Measurements from ENCODE around the gene SEC14L2.

The SEC14L2 gene

GRCh38 chr22:30434843-30435242 lies 38.0 kb downstream of the SEC14L2 start:
- no peak for DNase-seq (ENCODE audit: extremely low spot score)
- ChIA-PET CTCF (interaction anchor here (0.6 kb wide), 1 partner anchor 61 kb away, joined by 4 read pairs; no protein-coding TSS in a partner anchor), POLR2A (no interaction called here)
- TF ChIP-seq L3MBTL2 (conservative IDR thresholded peaks at IDR 0.05) (no peak), ELF4 (IDR thresholded peaks at IDR 0.05) (no peak), LEF1 (IDR thresholded peaks at IDR 0.05; ENCODE audit: borderline replicate concordance) (no peak), CTBP1 (IDR thresholded peaks at IDR 0.05; ENCODE audit: borderline replicate concordance) (no peak), BHLHE40 (IDR thresholded peaks at IDR 0.05; ENCODE audit: borderline replicate concordance) (no peak), FOXM1 (IDR thresholded peaks at IDR 0.05; ENCODE audit: borderline replicate concordance) (no peak), SP1 (IDR thresholded peaks at IDR 0.05) (no peak), FOXA1 (IDR thresholded peaks at IDR 0.05) (no peak)

GRCh38 chr22:30435674-30436126 lies 38.9 kb downstream of the SEC14L2 start:
- no peak for DNase-seq (ENCODE audit: extremely low spot score)
- TF ChIP-seq TARDBP (IDR thresholded peaks at IDR 0.05) (no peak), ELF4 (IDR thresholded peaks at IDR 0.05) (0 out of 2 replicates have a peak, but pooled peaks have one; percentile 29), CTBP1 (IDR thresholded peaks at IDR 0.05; ENCODE audit: borderline replicate concordance) (no peak), HDGF (IDR thresholded peaks at IDR 0.05; ENCODE audit: borderline replicate concordance) (no peak), SP1 (IDR thresholded peaks at IDR 0.05) (no peak)
- POLR2A ChIA-PET: interaction anchor here (1.2 to 3.2 kb wide), 2 partner anchors 9 to 10 kb away, joined by 5 to 18 read pairs; partner anchors contain the start of gene MTFP1
- CTCF ChIA-PET: no interaction called here

GRCh38 chr22:30436196-30436595 lies 39.4 kb downstream of the SEC14L2 start:
- no peak for DNase-seq (ENCODE audit: extremely low spot score)
- no peak for TF ChIP-seq ELF4 (IDR thresholded peaks at IDR 0.05)
- CTCF ChIA-PET: interaction anchor here (1.1 kb wide), 1 partner anchor 13 kb away, joined by 4 read pairs; no protein-coding TSS in a partner anchor
- POLR2A ChIA-PET: interaction anchor here (1.2 to 3.2 kb wide), 2 partner anchors 9 to 10 kb away, joined by 5 to 18 read pairs; partner anchors contain the start of gene MTFP1

- POLR2A ChIA-PET: interaction anchor here (2.3 to 3.2 kb wide), 2 partner anchors 13 to 15 kb away, joined by 15 to 18 read pairs; partner anchors contain the start of gene MTFP1
- TF ChIP-seq TARDBP (IDR thresholded peaks at IDR 0.05) (no peak), CTBP1 (IDR thresholded peaks at IDR 0.05; ENCODE audit: borderline replicate concordance) (no peak), PKNOX1 (IDR thresholded peaks at IDR 0.05) (no peak), ARNT (IDR thresholded peaks at IDR 0.05) (no peak), FOXA1 (IDR thresholded peaks at IDR 0.05) (no peak), BHLHE40 (IDR thresholded peaks at IDR 0.05; ENCODE audit: borderline replicate concordance) (no peak), LEF1 (IDR thresholded peaks at IDR 0.05; ENCODE audit: borderline replicate concordance) (no peak), FOXK2 (IDR thresholded peaks at IDR 0.05) (no peak)
- CTCF ChIA-PET: no interaction called here
Observed at GRCh38 chr22:30438559-30438958, 41.7 kb downstream of the SEC14L2 start.

GRCh38 chr22:30439226-30439625 lies 42.4 kb downstream of the SEC14L2 start:
- POLR2A ChIA-PET: no interaction called here
- no peak for DNase-seq (ENCODE audit: extremely low spot score)
- CTCF ChIA-PET: no interaction called here
- TF ChIP-seq CTBP1 (IDR thresholded peaks at IDR 0.05; ENCODE audit: borderline replicate concordance) (no peak), SP1 (IDR thresholded peaks at IDR 0.05) (no peak), LEF1 (IDR thresholded peaks at IDR 0.05; ENCODE audit: borderline replicate concordance) (no peak), ARNT (IDR thresholded peaks at IDR 0.05) (no peak), ZNF384 (IDR thresholded peaks at IDR 0.05) (no peak), SUZ12 (IDR thresholded peaks at IDR 0.05) (no peak), NFRKB (IDR thresholded peaks at IDR 0.05) (no peak), HDGF (IDR thresholded peaks at IDR 0.05; ENCODE audit: borderline replicate concordance) (no peak), TARDBP (IDR thresholded peaks at IDR 0.05) (no peak)

More at GRCh38 chr22:30438559-30438958, 41.7 kb downstream of the SEC14L2 start:
- no peak for DNase-seq (ENCODE audit: extremely low spot score)

- POLR2A ChIA-PET: no interaction called here
- CTCF ChIA-PET: no interaction called here
- no peak for DNase-seq (ENCODE audit: extremely low spot score)
- no peak for TF ChIP-seq HDGF (IDR thresholded peaks at IDR 0.05; ENCODE audit: borderline replicate concordance)
- no peak for TF ChIP-seq FOXA1 (IDR thresholded peaks at IDR 0.05)
- TF ChIP-seq NFRKB (IDR thresholded peaks at IDR 0.05): no peak
- TF ChIP-seq FOXM1 (IDR thresholded peaks at IDR 0.05; ENCODE audit: borderline replicate concordance): no peak
- TF ChIP-seq SUZ12 (IDR thresholded peaks at IDR 0.05): no peak
- TF ChIP-seq BHLHE40 (IDR thresholded peaks at IDR 0.05; ENCODE audit: borderline replicate concordance): no peak
- no peak for TF ChIP-seq TARDBP (IDR thresholded peaks at IDR 0.05)
- no peak for TF ChIP-seq PKNOX1 (IDR thresholded peaks at IDR 0.05)
- TF ChIP-seq ARNT (IDR thresholded peaks at IDR 0.05): no peak
- no peak for TF ChIP-seq L3MBTL2 (conservative IDR thresholded peaks at IDR 0.05)
- no peak for TF ChIP-seq SP1 (IDR thresholded peaks at IDR 0.05)
- no peak for TF ChIP-seq ELF4 (IDR thresholded peaks at IDR 0.05)
Observed at GRCh38 chr22:30439836-30440235, 43.0 kb downstream of the SEC14L2 start.

GRCh38 chr22:30441088-30441487 lies 44.3 kb downstream of the SEC14L2 start:
- CTCF ChIA-PET: no interaction called here

More at GRCh38 chr22:30441088-30441487, 44.3 kb downstream of the SEC14L2 start:
- DNase-seq (ENCODE audit: extremely low spot score): no peak
- TF ChIP-seq ARNT (IDR thresholded peaks at IDR 0.05): no peak
- no peak for TF ChIP-seq HDGF (IDR thresholded peaks at IDR 0.05; ENCODE audit: borderline replicate concordance)
- TF ChIP-seq NFRKB (IDR thresholded peaks at IDR 0.05): no peak
- TF ChIP-seq CTBP1 (IDR thresholded peaks at IDR 0.05; ENCODE audit: borderline replicate concordance): no peak
- TF ChIP-seq L3MBTL2 (conservative IDR thresholded peaks at IDR 0.05): no peak
- TF ChIP-seq LEF1 (IDR thresholded peaks at IDR 0.05; ENCODE audit: borderline replicate concordance): no peak
- no peak for TF ChIP-seq PKNOX1 (IDR thresholded peaks at IDR 0.05)
- no peak for TF ChIP-seq FOXK2 (IDR thresholded peaks at IDR 0.05)
- TF ChIP-seq ZNF384 (IDR thresholded peaks at IDR 0.05): no peak
- no peak for TF ChIP-seq FOXM1 (IDR thresholded peaks at IDR 0.05; ENCODE audit: borderline replicate concordance)
- no peak for TF ChIP-seq ELF4 (IDR thresholded peaks at IDR 0.05)
- TF ChIP-seq SP1 (IDR thresholded peaks at IDR 0.05): no peak
- no peak for TF ChIP-seq BHLHE40 (IDR thresholded peaks at IDR 0.05; ENCODE audit: borderline replicate concordance)
- no peak for TF ChIP-seq FOXA1 (IDR thresholded peaks at IDR 0.05)
- no peak for TF ChIP-seq SUZ12 (IDR thresholded peaks at IDR 0.05)
- no peak for TF ChIP-seq TARDBP (IDR thresholded peaks at IDR 0.05)
- POLR2A ChIA-PET: no interaction called here

All from HEK293T (cell line).